ENCODE results near the gene XG.

GRCh38 chrX:2756548-2756947 is 4.7 kb downstream of the XG start:
- TF ChIP-seq POLR2A (IDR thresholded peaks at IDR 0.05; ENCODE audit: low read depth, low read length) (no peak), POLR2AphosphoS5 (IDR thresholded peaks at IDR 0.05; ENCODE audit: low read depth, low read length) (no peak)
